Amygdala (tissue), 56 donors: Measurements from ENCODE around the gene LRCH4.
A peak's percentile ranks its signal among the peaks of the same experiment; 100 is the strongest.
"Not testable (repeated sequence)": the region's sequence is repeated elsewhere in the genome, so short reads cannot be mapped to it uniquely, and the experiment has no call there.

Experiments used
- DNase-seq, 56 donors: peaks; one replicate each; lab custom pipeline; 2025; lab: John Stamatoyannopoulos, UW

The LRCH4 gene

GRCh38 chr7:100570954-100571828, 14.7 kb downstream of the LRCH4 start:
- peak in 1 of 56 donors; percentile 14 for DNase-seq

- peak in 45 of 56 donors; percentile 9 to 85 (median 64) for DNase-seq
Measured at GRCh38 chr7:100568896-100569844, 16.8 kb downstream of the LRCH4 start.

- peak in 1 of 56 donors; percentile 21 for DNase-seq
Measured at GRCh38 chr7:100568176-100568895, 17.6 kb downstream of the LRCH4 start.

GRCh38 chr7:100567751-100568175, 18.2 kb downstream of the LRCH4 start:
- no peak for DNase-seq

GRCh38 chr7:100567031-100567730, 18.7 kb downstream of the LRCH4 start:
- peak in 1 of 56 donors; percentile 26 for DNase-seq

GRCh38 chr7:100566018-100566531, 19.9 kb downstream of the LRCH4 start:
- DNase-seq: no peak

GRCh38 chr7:100565133-100565571, 20.8 kb downstream of the LRCH4 start:
- DNase-seq: no peak

- DNase-seq: not testable (repeated sequence)
Measured at GRCh38 chr7:100564405-100564804, 21.5 kb downstream of the LRCH4 start.

- DNase-seq: peak in 39 of 56 donors; percentile 11 to 82 (median 42)
Measured at GRCh38 chr7:100563809-100564400, 22.0 kb downstream of the LRCH4 start.

- DNase-seq: no peak
Measured at GRCh38 chr7:100563100-100563564, 22.8 kb downstream of the LRCH4 start.

GRCh38 chr7:100562195-100563099, 23.5 kb downstream of the LRCH4 start:
- DNase-seq: no peak

- no peak for DNase-seq
Measured at GRCh38 chr7:100561491-100562194, 24.3 kb downstream of the LRCH4 start.

- no peak for DNase-seq
Measured at GRCh38 chr7:100559127-100559526, 26.8 kb downstream of the LRCH4 start.

- DNase-seq: no peak
Measured at GRCh38 chr7:100556541-100556940, 29.4 kb downstream of the LRCH4 start.

- DNase-seq: no peak
Measured at GRCh38 chr7:100555701-100556100, 30.2 kb downstream of the LRCH4 start.

GRCh38 chr7:100553032-100553431, 32.9 kb downstream of the LRCH4 start:
- DNase-seq: no peak

GRCh38 chr7:100552532-100552931, 33.4 kb downstream of the LRCH4 start:
- DNase-seq: no peak
